ENCODE results near the gene WNK2.
"Not testable (repeated sequence)": the region's sequence is repeated elsewhere in the genome, so short reads cannot be mapped to it uniquely, and the experiment has no call there.

Gene WNK2

GRCh38 chr9:93246111-93246510 is 62.2 kb downstream of the WNK2 start:
- no peak for DNase-seq (ENCODE audit: low read depth)
- no peak overlapping the region for H3K4me3 ChIP-seq (ENCODE audit: low read depth, low read length)
- TF ChIP-seq, protein P1, sequence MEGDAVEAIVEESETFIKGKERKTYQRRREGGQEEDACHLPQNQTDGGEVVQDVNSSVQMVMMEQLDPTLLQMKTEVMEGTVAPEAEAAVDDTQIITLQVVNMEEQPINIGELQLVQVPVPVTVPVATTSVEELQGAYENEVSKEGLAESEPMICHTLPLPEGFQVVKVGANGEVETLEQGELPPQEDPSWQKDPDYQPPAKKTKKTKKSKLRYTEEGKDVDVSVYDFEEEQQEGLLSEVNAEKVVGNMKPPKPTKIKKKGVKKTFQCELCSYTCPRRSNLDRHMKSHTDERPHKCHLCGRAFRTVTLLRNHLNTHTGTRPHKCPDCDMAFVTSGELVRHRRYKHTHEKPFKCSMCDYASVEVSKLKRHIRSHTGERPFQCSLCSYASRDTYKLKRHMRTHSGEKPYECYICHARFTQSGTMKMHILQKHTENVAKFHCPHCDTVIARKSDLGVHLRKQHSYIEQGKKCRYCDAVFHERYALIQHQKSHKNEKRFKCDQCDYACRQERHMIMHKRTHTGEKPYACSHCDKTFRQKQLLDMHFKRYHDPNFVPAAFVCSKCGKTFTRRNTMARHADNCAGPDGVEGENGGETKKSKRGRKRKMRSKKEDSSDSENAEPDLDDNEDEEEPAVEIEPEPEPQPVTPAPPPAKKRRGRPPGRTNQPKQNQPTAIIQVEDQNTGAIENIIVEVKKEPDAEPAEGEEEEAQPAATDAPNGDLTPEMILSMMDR (IDR thresholded peaks at IDR 0.05; ENCODE audit: low read depth, low read length, missing control alignments): no peak

GRCh38 chr9:93246526-93246925 is 62.6 kb downstream of the WNK2 start:
- DNase-seq (ENCODE audit: low read depth): no peak
- H3K4me3 ChIP-seq (ENCODE audit: low read depth, low read length): no peak overlapping the region
- TF ChIP-seq, protein P1 (IDR thresholded peaks at IDR 0.05; ENCODE audit: low read depth, low read length, missing control alignments): no peak

DNA sequence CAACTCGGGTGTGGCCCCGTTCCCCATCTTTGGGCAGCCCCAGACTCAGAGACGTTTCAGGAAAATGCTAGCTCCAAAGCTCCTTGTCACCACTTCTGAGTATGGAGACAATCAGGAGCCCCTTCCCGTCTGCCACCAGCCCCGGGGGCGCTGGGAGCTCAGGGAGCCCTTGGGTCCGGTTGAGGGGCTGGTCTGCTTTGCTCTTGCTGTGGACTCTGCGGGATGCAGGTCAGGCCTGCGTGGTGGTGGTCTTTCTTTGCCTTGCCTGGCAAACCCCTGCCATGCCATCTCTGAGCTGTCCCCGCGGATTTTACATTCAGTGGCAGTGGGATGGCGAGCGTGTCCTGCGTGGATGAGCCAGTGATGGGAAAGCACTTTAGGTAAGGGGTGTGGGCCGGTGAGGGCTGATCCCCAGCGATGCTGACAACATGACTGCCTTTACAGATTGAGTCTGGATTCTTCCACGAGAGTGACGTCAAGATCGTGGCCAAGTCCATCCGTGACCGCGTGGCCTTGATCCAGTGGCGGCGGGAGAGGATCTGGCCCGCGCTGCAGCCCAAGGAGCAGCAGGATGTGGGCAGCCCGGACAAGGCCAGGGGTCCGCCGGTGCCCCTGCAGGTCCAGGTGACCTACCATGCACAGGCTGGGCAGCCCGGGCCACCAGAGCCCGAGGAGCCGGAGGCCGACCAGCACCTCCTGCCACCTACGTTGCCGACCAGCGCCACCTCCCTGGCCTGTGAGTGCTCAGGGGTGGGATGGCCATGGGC is 63.3 kb downstream of the WNK2 start:
- H3K4me3 ChIP-seq (ENCODE audit: low read depth, low read length): no peak overlapping the region
- no peak for DNase-seq (ENCODE audit: low read depth)
- TF ChIP-seq, protein P1 (IDR thresholded peaks at IDR 0.05; ENCODE audit: low read depth, low read length, missing control alignments): no peak

DNA sequence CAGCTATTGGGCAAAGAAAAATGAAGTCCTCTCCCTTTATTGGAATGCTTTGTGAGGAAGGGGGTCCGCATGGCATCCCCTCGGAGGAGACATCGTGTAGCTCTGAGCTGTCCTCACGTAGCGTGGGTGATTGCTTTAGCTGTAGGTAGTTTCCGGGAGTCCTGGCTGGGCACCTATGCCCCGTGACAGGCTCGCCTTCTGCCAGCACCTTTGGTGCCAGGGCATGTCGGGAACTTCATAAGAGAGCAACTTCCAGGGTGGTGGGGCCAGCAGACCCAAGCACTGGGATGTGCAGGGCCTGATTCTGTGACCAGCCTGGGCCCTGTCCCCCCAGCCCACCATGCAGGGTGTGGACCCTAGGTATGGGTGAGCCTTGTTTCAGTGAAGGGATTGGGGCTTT is 64.0 kb downstream of the WNK2 start:
- TF ChIP-seq, protein P1 (IDR thresholded peaks at IDR 0.05; ENCODE audit: low read depth, low read length, missing control alignments): no peak
- DNase-seq (ENCODE audit: low read depth): no peak
- H3K4me3 ChIP-seq (ENCODE audit: low read depth, low read length): no peak overlapping the region

GRCh38 chr9:93248386-93249040 is 64.6 kb downstream of the WNK2 start:
- no peak overlapping the region for H3K4me3 ChIP-seq (ENCODE audit: low read depth, low read length)
- DNase-seq (ENCODE audit: low read depth): no peak
- TF ChIP-seq, protein P1 (IDR thresholded peaks at IDR 0.05; ENCODE audit: low read depth, low read length, missing control alignments): no peak

GRCh38 chr9:93250185-93250584 is 66.2 kb downstream of the WNK2 start:
- no peak for DNase-seq (ENCODE audit: low read depth)
- no peak overlapping the region for H3K4me3 ChIP-seq (ENCODE audit: low read depth, low read length)
- TF ChIP-seq, protein P1 (IDR thresholded peaks at IDR 0.05; ENCODE audit: low read depth, low read length, missing control alignments): no peak

DNA sequence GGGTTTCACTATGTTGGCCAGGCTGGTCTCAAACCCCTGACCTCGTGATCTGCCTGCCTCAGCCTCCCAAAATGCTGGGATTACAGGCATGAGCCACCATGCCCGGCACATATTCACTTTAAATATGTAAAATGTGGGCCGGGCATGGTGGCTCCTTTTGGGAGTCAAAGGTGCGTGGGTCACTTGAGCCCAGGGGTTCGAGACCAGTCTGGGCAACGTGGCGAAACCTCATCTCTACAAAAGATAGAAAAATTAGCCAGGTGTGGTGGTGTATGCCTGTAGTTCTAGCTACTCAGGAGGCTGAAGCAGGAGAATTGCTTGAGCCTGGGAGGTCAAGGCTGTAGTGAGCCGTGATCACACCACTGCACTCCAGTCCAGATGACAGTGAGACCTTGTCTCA is 67.4 kb downstream of the WNK2 start:
- not testable (repeated sequence) for DNase-seq (ENCODE audit: low read depth); H3K4me3 ChIP-seq (ENCODE audit: low read depth, low read length)

Data from GM12864 (cell line).